Mononuclear cell (primary cell): ENCODE results near the gene IP6K1. TPM values are rescaled to one million over a fixed set of nuclear protein-coding genes. Genes with fewer than 3 reads are reported as not detected.

ENCODE experiments used
- total RNA-seq: library from RNA; depleted of rRNA; stranded (reverse); fragments of >200 nt; gene quantifications from one replicate; pipeline ENCODE4 v1.2.3, GENCODE V29; 2012

Gene IP6K1
- total RNA-seq, 1 donor, result 31.7 TPM

Other genes starting within 250 kb of the IP6K1 start
- gene BSN, start 232.1 kb downstream of the IP6K1 start, total RNA-seq, result under 0.01 TPM
- gene APEH, start 112.2 kb downstream of the IP6K1 start, total RNA-seq, result 30.7 TPM
- 2.1 TPM for gene MST1, start 97.1 kb downstream of the IP6K1 start, total RNA-seq
- 6.2 TPM for gene RNF123, start 97.0 kb downstream of the IP6K1 start, total RNA-seq
- 3.8 TPM for gene AMIGO3, start 66.9 kb downstream of the IP6K1 start, total RNA-seq
- gene GMPPB, start 62.6 kb downstream of the IP6K1 start, total RNA-seq, result 13.3 TPM
- gene CDHR4, start 13.3 kb upstream of the IP6K1 start, total RNA-seq, result not detected
- gene INKA1, start 16.7 kb upstream of the IP6K1 start, total RNA-seq, result 1.5 TPM
- 57.9 TPM for gene UBA7, start 27.4 kb upstream of the IP6K1 start, total RNA-seq
- gene TRAIP, start 70.0 kb upstream of the IP6K1 start, total RNA-seq, result 3.3 TPM
- gene CAMKV, start 83.4 kb upstream of the IP6K1 start, total RNA-seq, result not detected
- 0.10 TPM for gene MST1R, start 117.3 kb upstream of the IP6K1 start, total RNA-seq
- 0.73 TPM for gene MON1A, start 143.3 kb upstream of the IP6K1 start, total RNA-seq
- gene RBM6, start 153.6 kb upstream of the IP6K1 start, total RNA-seq, result 59.0 TPM